ENCODE results near the gene TRIM44.
A peak's percentile ranks its signal among the peaks of the same experiment; 100 is the strongest.

The TRIM44 gene

GRCh38 chr11:35675901-35676610, 13.5 kb downstream of the TRIM44 start:
- Histone ChIP-seq H3K4me2 (ENCODE audit: low read depth, low read length, poor library complexity, severe bottlenecking) (peak overlapping the region; percentile 21), H3K4me1 (ENCODE audit: insufficient read depth, low read length, poor library complexity, severe bottlenecking) (peaks cover 52% of the 10 kb centered on the region), H3K4me3 (ENCODE audit: low read length, poor library complexity, severe bottlenecking) (no peak overlapping the region), H3K27me3 (ENCODE audit: insufficient read depth, low read length, poor library complexity, severe bottlenecking) (no peaks in the 10 kb centered on the region), H2AFZ (ENCODE audit: low read length) (no peak overlapping the region), H3K79me2 (ENCODE audit: insufficient read depth, low read length) (peaks cover 97% of the 10 kb centered on the region), H3F3A (ENCODE audit: low read depth) (no peaks in the 10 kb centered on the region), H3K36me3 (ENCODE audit: insufficient read depth, low read length) (no peaks in the 10 kb centered on the region; the same call in 1 of the 2 replicates), H3K9ac (ENCODE audit: low read depth, low read length, poor library complexity, severe bottlenecking) (no peak overlapping the region), H3K9me3 (ENCODE audit: insufficient read depth, low read depth, low read length) (no peaks in the 10 kb centered on the region), H4K20me1 (ENCODE audit: insufficient read depth, low read length, poor library complexity, severe bottlenecking) (peaks cover 55% of the 10 kb centered on the region), H3K9me2 (replicated peaks; ENCODE audit: low read depth, low read length) (no peaks in the 10 kb centered on the region)
- TF ChIP-seq EZH2phosphoT487 (IDR thresholded peaks at IDR 0.05; ENCODE audit: borderline replicate concordance), result no peak
- no peak for TF ChIP-seq CTCF (conservative IDR thresholded peaks at IDR 0.05; ENCODE audit: low read length)

- peak overlapping the region; percentile 21 for H3K4me2 ChIP-seq (ENCODE audit: low read depth, low read length, poor library complexity, severe bottlenecking)
- H3K9me3 ChIP-seq (ENCODE audit: insufficient read depth, low read depth, low read length), result no peaks in the 10 kb centered on the region
- H4K20me1 ChIP-seq (ENCODE audit: insufficient read depth, low read length, poor library complexity, severe bottlenecking), result peaks cover 50% of the 10 kb centered on the region
- H3K4me1 ChIP-seq (ENCODE audit: insufficient read depth, low read length, poor library complexity, severe bottlenecking), result peaks cover 46% of the 10 kb centered on the region
- H3K36me3 ChIP-seq (ENCODE audit: insufficient read depth, low read length), result no peaks in the 10 kb centered on the region
- H3K79me2 ChIP-seq (ENCODE audit: insufficient read depth, low read length), result peaks cover 97% of the 10 kb centered on the region
- no peaks in the 10 kb centered on the region for H3K27me3 ChIP-seq (ENCODE audit: insufficient read depth, low read length, poor library complexity, severe bottlenecking)
- H3F3A ChIP-seq (ENCODE audit: low read depth), result no peaks in the 10 kb centered on the region
- no peak overlapping the region for H3K9ac ChIP-seq (ENCODE audit: low read depth, low read length, poor library complexity, severe bottlenecking)
- no peak overlapping the region for H3K4me3 ChIP-seq (ENCODE audit: low read length, poor library complexity, severe bottlenecking)
- TF ChIP-seq EZH2phosphoT487 (IDR thresholded peaks at IDR 0.05; ENCODE audit: borderline replicate concordance) (no peak), CTCF (conservative IDR thresholded peaks at IDR 0.05; ENCODE audit: low read length) (no peak)
- H3K9me2 ChIP-seq (replicated peaks; ENCODE audit: low read depth, low read length), result no peaks in the 10 kb centered on the region
- no peak overlapping the region for H2AFZ ChIP-seq (ENCODE audit: low read length)
Measured at GRCh38 chr11:35676611-35676965, 14.0 kb downstream of the TRIM44 start.

- H3K4me1 ChIP-seq (ENCODE audit: insufficient read depth, low read length, poor library complexity, severe bottlenecking), result peaks cover 45% of the 10 kb centered on the region
- peak overlapping the region; percentile 11 for H3K4me2 ChIP-seq (ENCODE audit: low read depth, low read length, poor library complexity, severe bottlenecking)
- no peak overlapping the region for H2AFZ ChIP-seq (ENCODE audit: low read length)
- no peaks in the 10 kb centered on the region for H3K36me3 ChIP-seq (ENCODE audit: insufficient read depth, low read length)
- H3K9ac ChIP-seq (ENCODE audit: low read depth, low read length, poor library complexity, severe bottlenecking), result no peak overlapping the region
- H3K27me3 ChIP-seq (ENCODE audit: insufficient read depth, low read length, poor library complexity, severe bottlenecking), result no peaks in the 10 kb centered on the region
- H3K9me3 ChIP-seq (ENCODE audit: insufficient read depth, low read depth, low read length), result no peaks in the 10 kb centered on the region
- H3K79me2 ChIP-seq (ENCODE audit: insufficient read depth, low read length), result peaks cover 97% of the 10 kb centered on the region
- H3F3A ChIP-seq (ENCODE audit: low read depth), result no peaks in the 10 kb centered on the region
- peaks cover 46% of the 10 kb centered on the region for H4K20me1 ChIP-seq (ENCODE audit: insufficient read depth, low read length, poor library complexity, severe bottlenecking)
- TF ChIP-seq EZH2phosphoT487 (IDR thresholded peaks at IDR 0.05; ENCODE audit: borderline replicate concordance) (no peak), CTCF (conservative IDR thresholded peaks at IDR 0.05; ENCODE audit: low read length) (no peak)
- H3K9me2 ChIP-seq (replicated peaks; ENCODE audit: low read depth, low read length), result no peaks in the 10 kb centered on the region
- H3K4me3 ChIP-seq (ENCODE audit: low read length, poor library complexity, severe bottlenecking), result no peak overlapping the region
Measured at GRCh38 chr11:35677904-35678303, 15.3 kb downstream of the TRIM44 start.

Data from Loucy (cell line).